IMR-90 (cell line): ENCODE results near the gene GNA15.

Experiments used
- BHLHE40 ChIP-seq: fragments of 150-350 bp; IDR thresholded peaks from 2 replicates; pipeline ENCODE4 v1.6.1; 2016; ENCODE audit warnings: mild to moderate bottlenecking, low read depth, low read length
- CHD1 ChIP-seq: IDR thresholded peaks from 2 replicates; pipeline ENCODE4 v1.6.1; 2012; ENCODE audit warnings: low read depth, low read length, improper control_type of control experiment
- CTCF ChIP-seq: conservative IDR thresholded peaks from 2 replicates; pipeline ENCODE4 v1.5.1; 2012; ENCODE audit warnings: mild to moderate bottlenecking, low read depth, low read length, improper control_type of control experiment
- ELK1 ChIP-seq: fragments of 150-350 bp; IDR thresholded peaks from 2 replicates; pipeline ENCODE4 v1.6.1; 2016; ENCODE audit warnings: low read depth, mild to moderate bottlenecking, low read length, moderate library complexity, borderline replicate concordance
- MAZ ChIP-seq: IDR thresholded peaks from 2 replicates; pipeline ENCODE4 v1.6.1; 2012; ENCODE audit warnings: low read depth, mild to moderate bottlenecking, low read length, improper control_type of control experiment, moderate library complexity, borderline replicate concordance
- MXI1 ChIP-seq: IDR thresholded peaks from 2 replicates; pipeline ENCODE4 v1.6.1; 2012; ENCODE audit warnings: low read depth, mild to moderate bottlenecking, low read length, moderate library complexity, borderline replicate concordance
- NFE2L2 ChIP-seq: fragments of 150-350 bp; IDR thresholded peaks from 2 replicates; pipeline ENCODE4 v1.6.1; 2016; ENCODE audit warnings: low read depth, mild to moderate bottlenecking, low read length
- POLR2A ChIP-seq: IDR thresholded peaks from 2 replicates; pipeline ENCODE4 v1.6.1; 2012; ENCODE audit warnings: mild to moderate bottlenecking, low read depth, low read length
- RAD21 ChIP-seq: IDR thresholded peaks from 2 replicates; pipeline ENCODE4 v1.6.1; 2012; ENCODE audit warnings: low read length, improper control_type of control experiment
- RCOR1 ChIP-seq: IDR thresholded peaks from 2 replicates; pipeline ENCODE4 v1.6.1; 2012; ENCODE audit warnings: mild to moderate bottlenecking, low read length, improper control_type of control experiment; ENCODE audit not compliant: insufficient replicate concordance
- RFX5 ChIP-seq: IDR thresholded peaks from 2 replicates; pipeline ENCODE4 v1.8.0; 2012; ENCODE audit warnings: low read depth, mild to moderate bottlenecking, low read length, moderate library complexity
- SMC3 ChIP-seq: fragments of 150-350 bp; IDR thresholded peaks from 2 replicates; pipeline ENCODE4 v1.6.1; 2016; ENCODE audit warnings: low read depth, mild to moderate bottlenecking, antibody characterized with exemption, low read length, moderate library complexity
- USF2 ChIP-seq: fragments of 150-350 bp; IDR thresholded peaks from 2 replicates; pipeline ENCODE4 v1.6.1; 2017; ENCODE audit warnings: mild to moderate bottlenecking, antibody characterized with exemption, low read length, low read depth

DNA sequence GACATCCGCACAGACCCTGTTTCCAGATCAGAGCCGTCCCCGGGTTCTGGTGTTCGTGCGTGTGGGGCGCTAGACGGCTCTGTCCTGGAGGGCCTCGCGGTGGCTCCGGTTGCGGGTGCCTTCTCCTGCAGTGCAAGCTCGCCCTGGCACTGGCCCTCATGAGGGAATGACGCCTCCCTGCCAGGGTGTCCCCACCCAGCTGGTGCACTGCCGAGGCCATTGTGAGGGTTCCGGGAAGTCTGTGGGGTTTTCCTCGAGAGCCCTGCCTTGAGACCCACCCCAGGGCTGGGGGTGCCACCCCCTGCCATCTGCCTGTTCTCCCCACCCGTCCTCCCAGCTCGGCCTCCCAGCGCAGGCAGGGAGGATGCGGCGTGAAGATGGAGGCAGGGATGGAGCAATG, 19.2 kb upstream of the GNA15 start:
- TF ChIP-seq CTCF = no peak
- TF ChIP-seq MXI1 = no peak
- no peak for TF ChIP-seq RAD21
- TF ChIP-seq POLR2A = no peak
- no peak for TF ChIP-seq RFX5
- TF ChIP-seq NFE2L2 = no peak
- no peak for TF ChIP-seq SMC3
- TF ChIP-seq ELK1 = no peak
- TF ChIP-seq BHLHE40 = no peak
- TF ChIP-seq MAZ = no peak
- TF ChIP-seq RCOR1 = no peak
- TF ChIP-seq USF2 = no peak
- no peak for TF ChIP-seq CHD1
